Measurements from ENCODE around the gene DTD1. TPM values are rescaled to one million over a fixed set of nuclear protein-coding genes. Genes with fewer than 3 reads are reported as not detected.

Gene DTD1
- total RNA-seq, 2 experiments from 2014 or later = 27.6 to 43.0 TPM

- Histone ChIP-seq H3K27ac (ENCODE audit: low read depth, low read length, poor library complexity, severe bottlenecking) (no peak overlapping the region), H3K9me3 (ENCODE audit: low read length) (no peaks in the 10 kb centered on the region), H2AFZ (ENCODE audit: low read length) (no peak overlapping the region), H3K79me2 (ENCODE audit: insufficient read depth, low read depth, low read length) (no peaks in the 10 kb centered on the region), H3K36me3 (ENCODE audit: insufficient read depth, low read length) (peaks cover 69% of the 10 kb centered on the region), H3K9me2 (ENCODE audit: insufficient read depth, low read length) (no peaks in the 10 kb centered on the region), H3K4me2 (ENCODE audit: low read length) (no peak overlapping the region), H4K20me1 (ENCODE audit: insufficient read depth, low read length) (no peaks in the 10 kb centered on the region), H3K4me3 (ENCODE audit: low read depth, low read length, poor library complexity, severe bottlenecking) (no peak overlapping the region), H3K4me1 (ENCODE audit: insufficient read depth, low read length, poor library complexity, severe bottlenecking) (no peaks in the 10 kb centered on the region)
- TF ChIP-seq EZH2phosphoT487 (IDR thresholded peaks at IDR 0.05; ENCODE audit: borderline replicate concordance, low read depth, low read length) = no peak
- no peak for TF ChIP-seq CTCF (conservative IDR thresholded peaks at IDR 0.05; ENCODE audit: low read length)
- no peak for DNase-seq (ENCODE audit: low spot score)
- CTCF ChIA-PET (ENCODE audit: unreplicated experiment) = no interaction called here
- POLR2A ChIA-PET = no interaction called here
- intact Hi-C loops (cut with micrococcal nuclease; ENCODE audit: unreplicated experiment) = no loop called here
- BruUV-seq (replicated peaks) = no TSS peak
Observed at GRCh38 chr20:18543216-18543615, 44.6 kb upstream of the DTD1 start.

- Histone ChIP-seq H3K27ac (ENCODE audit: low read depth, low read length, poor library complexity, severe bottlenecking) (no peak overlapping the region), H3K4me1 (ENCODE audit: insufficient read depth, low read length, poor library complexity, severe bottlenecking) (no peaks in the 10 kb centered on the region), H3K4me2 (ENCODE audit: low read length) (no peak overlapping the region), H3K9me3 (ENCODE audit: low read length) (no peaks in the 10 kb centered on the region), H3K9me2 (ENCODE audit: insufficient read depth, low read length) (no peaks in the 10 kb centered on the region), H3K36me3 (ENCODE audit: insufficient read depth, low read length) (peaks cover 71% of the 10 kb centered on the region), H4K20me1 (ENCODE audit: insufficient read depth, low read length) (no peaks in the 10 kb centered on the region), H3K79me2 (ENCODE audit: insufficient read depth, low read depth, low read length) (no peaks in the 10 kb centered on the region), H2AFZ (ENCODE audit: low read length) (no peak overlapping the region), H3K4me3 (ENCODE audit: low read depth, low read length, poor library complexity, severe bottlenecking) (no peak overlapping the region)
- CTCF ChIA-PET (ENCODE audit: unreplicated experiment) = no interaction called here
- no peak for DNase-seq (ENCODE audit: low spot score)
- POLR2A ChIA-PET = no interaction called here
- BruUV-seq (replicated peaks) = no TSS peak
- intact Hi-C loops (cut with micrococcal nuclease; ENCODE audit: unreplicated experiment) = no loop called here
- TF ChIP-seq CTCF (conservative IDR thresholded peaks at IDR 0.05; ENCODE audit: low read length) (no peak), EZH2phosphoT487 (IDR thresholded peaks at IDR 0.05; ENCODE audit: borderline replicate concordance, low read depth, low read length) (no peak)
Observed at GRCh38 chr20:18543932-18544331, 43.9 kb upstream of the DTD1 start.

GRCh38 chr20:18545566-18545965 lies 42.3 kb upstream of the DTD1 start:
- intact Hi-C loops (cut with micrococcal nuclease; ENCODE audit: unreplicated experiment) = no loop called here
- H3K79me2 ChIP-seq (ENCODE audit: insufficient read depth, low read depth, low read length) = no peaks in the 10 kb centered on the region
- BruUV-seq (replicated peaks) = no TSS peak
- no peaks in the 10 kb centered on the region for H3K9me3 ChIP-seq (ENCODE audit: low read length)
- no peaks in the 10 kb centered on the region for H3K4me1 ChIP-seq (ENCODE audit: insufficient read depth, low read length, poor library complexity, severe bottlenecking)
- ChIA-PET CTCF (ENCODE audit: unreplicated experiment) (no interaction called here), POLR2A (no interaction called here)
- H2AFZ ChIP-seq (ENCODE audit: low read length) = no peak overlapping the region
- H3K4me3 ChIP-seq (ENCODE audit: low read depth, low read length, poor library complexity, severe bottlenecking) = no peak overlapping the region
- TF ChIP-seq CTCF (conservative IDR thresholded peaks at IDR 0.05; ENCODE audit: low read length) (no peak), EZH2phosphoT487 (IDR thresholded peaks at IDR 0.05; ENCODE audit: borderline replicate concordance, low read depth, low read length) (no peak)
- H4K20me1 ChIP-seq (ENCODE audit: insufficient read depth, low read length) = no peaks in the 10 kb centered on the region
- no peak overlapping the region for H3K4me2 ChIP-seq (ENCODE audit: low read length)
- no peaks in the 10 kb centered on the region for H3K9me2 ChIP-seq (ENCODE audit: insufficient read depth, low read length)
- no peak for DNase-seq (ENCODE audit: low spot score)
- peaks cover 77% of the 10 kb centered on the region for H3K36me3 ChIP-seq (ENCODE audit: insufficient read depth, low read length)
- H3K27ac ChIP-seq (ENCODE audit: low read depth, low read length, poor library complexity, severe bottlenecking) = no peak overlapping the region
